Subcutaneous adipose tissue (tissue), 4 donors: ENCODE data around the gene DPF3. TPM values are rescaled to one million over a fixed set of nuclear protein-coding genes. Genes with fewer than 3 reads are reported as not detected.

ENCODE experiments used
- CTCF ChIP-seq: fragments of 450-650 bp; IDR thresholded peaks from one replicate; pipeline ENCODE4 v1.5.1; 2016; ENCODE audit warnings: low read depth, mild to moderate bottlenecking, control low read depth, antibody characterized with exemption, moderate library complexity
- total RNA-seq, 4 donors: library from RNA; depleted of rRNA; stranded (reverse); fragments of >200 nt; gene quantifications; one replicate each; pipeline ENCODE4 v1.1.0, GENCODE V29; 2016

DPF3 gene
- total RNA-seq, 4 donors from 2014 or later: 0.33 to 6.8 TPM; not detected in 2

GRCh38 chr14:72776701-72777261 is 117.1 kb downstream of the DPF3 start:
- no peak for TF ChIP-seq CTCF

GRCh38 chr14:72775923-72776554 is 117.9 kb downstream of the DPF3 start:
- no peak for TF ChIP-seq CTCF

- TF ChIP-seq CTCF: no peak
Observed at GRCh38 chr14:72774894-72775620, 118.8 kb downstream of the DPF3 start.

GRCh38 chr14:72774141-72774540 is 119.8 kb downstream of the DPF3 start:
- no peak for TF ChIP-seq CTCF

GRCh38 chr14:72771561-72771960 is 122.3 kb downstream of the DPF3 start:
- TF ChIP-seq CTCF: no peak

GRCh38 chr14:72766296-72766695 is 127.6 kb downstream of the DPF3 start:
- no peak for TF ChIP-seq CTCF

GRCh38 chr14:72763892-72764291 is 130.0 kb downstream of the DPF3 start:
- no peak for TF ChIP-seq CTCF
